PC-3 (cell line): Measurements from ENCODE around the gene CNKSR3.

Source experiments
- EZH2 ChIP-seq: fragments of 300-600 bp; sonication (generic); IDR thresholded peaks from one replicate; pipeline ENCODE4 v1.6.1; 2017; ENCODE audit warnings: antibody characterized with exemption, mild to moderate bottlenecking, low read length; ENCODE audit not compliant: unreplicated experiment
- TF ChIP-seq, protein P1 (sequence below): fragments of 300-600 bp; sonication (generic); conservative IDR thresholded peaks from 2 replicates; pipeline ENCODE4 v1.5.1; 2017; ENCODE audit warnings: antibody characterized with exemption, low read depth, mild to moderate bottlenecking, low read length

DNA sequence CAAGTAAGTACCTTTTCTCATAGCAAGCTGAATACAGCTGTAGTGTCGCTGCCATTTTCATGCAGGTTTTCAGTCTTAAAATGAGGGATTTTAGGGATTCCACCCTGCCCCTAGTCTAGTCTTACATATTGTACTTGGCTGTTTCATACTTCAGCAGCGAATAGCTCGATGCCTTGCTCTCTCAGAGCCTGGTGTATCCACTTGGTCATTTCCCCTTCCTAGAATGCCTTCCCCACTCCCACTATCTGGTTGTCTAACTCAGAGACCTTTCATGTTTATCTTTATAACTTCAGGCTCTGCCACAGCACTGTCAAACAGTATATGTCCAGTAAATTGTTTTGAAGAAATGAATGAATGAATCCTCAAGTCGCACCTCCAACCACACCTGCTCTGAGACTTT, 132.8 kb downstream of the CNKSR3 start:
- no peak for TF ChIP-seq EZH2
- TF ChIP-seq, protein P1, sequence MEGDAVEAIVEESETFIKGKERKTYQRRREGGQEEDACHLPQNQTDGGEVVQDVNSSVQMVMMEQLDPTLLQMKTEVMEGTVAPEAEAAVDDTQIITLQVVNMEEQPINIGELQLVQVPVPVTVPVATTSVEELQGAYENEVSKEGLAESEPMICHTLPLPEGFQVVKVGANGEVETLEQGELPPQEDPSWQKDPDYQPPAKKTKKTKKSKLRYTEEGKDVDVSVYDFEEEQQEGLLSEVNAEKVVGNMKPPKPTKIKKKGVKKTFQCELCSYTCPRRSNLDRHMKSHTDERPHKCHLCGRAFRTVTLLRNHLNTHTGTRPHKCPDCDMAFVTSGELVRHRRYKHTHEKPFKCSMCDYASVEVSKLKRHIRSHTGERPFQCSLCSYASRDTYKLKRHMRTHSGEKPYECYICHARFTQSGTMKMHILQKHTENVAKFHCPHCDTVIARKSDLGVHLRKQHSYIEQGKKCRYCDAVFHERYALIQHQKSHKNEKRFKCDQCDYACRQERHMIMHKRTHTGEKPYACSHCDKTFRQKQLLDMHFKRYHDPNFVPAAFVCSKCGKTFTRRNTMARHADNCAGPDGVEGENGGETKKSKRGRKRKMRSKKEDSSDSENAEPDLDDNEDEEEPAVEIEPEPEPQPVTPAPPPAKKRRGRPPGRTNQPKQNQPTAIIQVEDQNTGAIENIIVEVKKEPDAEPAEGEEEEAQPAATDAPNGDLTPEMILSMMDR: no peak
